Measurements from ENCODE around the gene RPP38.

DNA sequence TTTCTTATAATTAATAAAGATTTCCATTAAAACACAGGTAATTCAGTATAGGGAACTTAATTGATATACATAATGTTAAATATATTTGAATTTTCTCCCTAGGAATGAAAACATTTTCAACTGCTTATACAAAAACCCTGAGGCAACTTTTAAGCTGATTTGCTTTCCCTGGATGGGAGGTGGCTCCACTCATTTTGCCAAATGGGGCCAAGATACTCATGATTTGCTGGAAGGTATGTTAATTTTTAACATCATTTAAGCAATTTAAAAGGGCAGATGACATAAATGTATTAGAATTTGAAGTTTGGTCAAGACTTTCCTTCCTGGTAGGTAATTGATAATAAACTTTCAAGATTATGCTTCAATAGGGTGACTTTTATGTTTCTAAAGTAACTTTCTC lies 47.6 kb upstream of the RPP38 start:
- TF ChIP-seq, protein P1, sequence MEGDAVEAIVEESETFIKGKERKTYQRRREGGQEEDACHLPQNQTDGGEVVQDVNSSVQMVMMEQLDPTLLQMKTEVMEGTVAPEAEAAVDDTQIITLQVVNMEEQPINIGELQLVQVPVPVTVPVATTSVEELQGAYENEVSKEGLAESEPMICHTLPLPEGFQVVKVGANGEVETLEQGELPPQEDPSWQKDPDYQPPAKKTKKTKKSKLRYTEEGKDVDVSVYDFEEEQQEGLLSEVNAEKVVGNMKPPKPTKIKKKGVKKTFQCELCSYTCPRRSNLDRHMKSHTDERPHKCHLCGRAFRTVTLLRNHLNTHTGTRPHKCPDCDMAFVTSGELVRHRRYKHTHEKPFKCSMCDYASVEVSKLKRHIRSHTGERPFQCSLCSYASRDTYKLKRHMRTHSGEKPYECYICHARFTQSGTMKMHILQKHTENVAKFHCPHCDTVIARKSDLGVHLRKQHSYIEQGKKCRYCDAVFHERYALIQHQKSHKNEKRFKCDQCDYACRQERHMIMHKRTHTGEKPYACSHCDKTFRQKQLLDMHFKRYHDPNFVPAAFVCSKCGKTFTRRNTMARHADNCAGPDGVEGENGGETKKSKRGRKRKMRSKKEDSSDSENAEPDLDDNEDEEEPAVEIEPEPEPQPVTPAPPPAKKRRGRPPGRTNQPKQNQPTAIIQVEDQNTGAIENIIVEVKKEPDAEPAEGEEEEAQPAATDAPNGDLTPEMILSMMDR (IDR thresholded peaks at IDR 0.05; ENCODE audit: poor library complexity) = no peak
- no peak for TF ChIP-seq EZH2phosphoT487 (IDR thresholded peaks at IDR 0.05; ENCODE audit: low read depth, severe bottlenecking, unreplicated experiment)

Measured in hepatocyte (in vitro differentiated cells).